IMR-90 (cell line): ENCODE measurements around the gene CYB561D1. TPM values are rescaled to one million over a fixed set of nuclear protein-coding genes. Genes with fewer than 3 reads are reported as not detected.

Experiments
- ATAC-seq: fragments of 200-7000 bp; cut with Tn5 transposase; 2 replicates; pipeline ENCODE4 v1.9.1; 2020; ENCODE audit warnings: low read depth, mild to moderate bottlenecking, moderate library complexity
- BruUV-seq: library from RNA; stranded (reverse); fragments of 400-500 nt; replicated peaks from 2 replicates; lab custom pipeline; 2021; lab: Mats Ljungman, UMichigan
- CTCF ChIA-PET: fragments of 300-600 bp; formaldehyde crosslinking; extraction: SDS; loops from one replicate; lab custom pipeline; 2021; ENCODE audit warnings: antibody characterized with exemption; lab: Yijun Ruan, JAX
- POLR2A ChIA-PET: fragments of 300-600 bp; sonication (Branson Sonifier 250); formaldehyde crosslinking; loops from one replicate; lab custom pipeline; 2022; ENCODE audit warnings: antibody characterized with exemption; ENCODE audit not compliant: unreplicated experiment; lab: Charles Lee
- DNase-seq: peaks from one replicate; pipeline ENCODE4 v3.0.0; 2013
- H2AFZ ChIP-seq: replicated peaks from 2 replicates; pipeline ENCODE3; 2013; ENCODE audit warnings: low read length, mild to moderate bottlenecking; ENCODE audit not compliant: poor library complexity
- H2AK5ac ChIP-seq: 2 replicates; pipeline ENCODE4 v1.6.1; 2013; ENCODE audit warnings: low read depth, low read length, inconsistent platforms
- H2AK9ac ChIP-seq: replicated peaks from 2 replicates; pipeline ENCODE3; 2013; ENCODE audit warnings: mild to moderate bottlenecking, low read depth, low read length, moderate library complexity; ENCODE audit not compliant: poor library complexity
- H2BK120ac ChIP-seq: 2 replicates; pipeline ENCODE4 v1.6.1; 2013; ENCODE audit warnings: low read depth, low read length, inconsistent platforms
- H2BK15ac ChIP-seq: 3 replicates; pipeline ENCODE4 v1.6.1; 2013; ENCODE audit warnings: low read depth, low read length, inconsistent platforms
- H2BK20ac ChIP-seq: 2 replicates; pipeline ENCODE4 v1.6.1; 2013; ENCODE audit warnings: low read depth, mild to moderate bottlenecking, inconsistent platforms, low read length, moderate library complexity
- H2BK5ac ChIP-seq: 2 replicates; pipeline ENCODE4 v1.6.1; 2013; ENCODE audit warnings: mild to moderate bottlenecking, low read depth, low read length, inconsistent platforms; ENCODE audit not compliant: poor library complexity, severe bottlenecking
- H3K14ac ChIP-seq: replicated peaks from 2 replicates; pipeline ENCODE4 v1.6.1; 2013; ENCODE audit warnings: low read depth, low read length, inconsistent platforms
- H3K18ac ChIP-seq: 2 replicates; pipeline ENCODE4 v1.6.1; 2013; ENCODE audit warnings: low read depth, low read length, control low read depth
- H3K23ac ChIP-seq: 2 replicates; pipeline ENCODE4 v1.6.1; 2013; ENCODE audit warnings: low read depth, low read length, inconsistent platforms
- H3K27ac ChIP-seq: 2 replicates; pipeline ENCODE4 v1.5.1; 2013; ENCODE audit warnings: mild to moderate bottlenecking, control low read depth, low read length; ENCODE audit not compliant: insufficient read depth
- H3K27me3 ChIP-seq: 2 replicates; pipeline ENCODE4 v1.6.1; 2013; ENCODE audit warnings: low read length; ENCODE audit not compliant: control insufficient read depth, insufficient read depth
- H3K36me3 ChIP-seq: 2 replicates; pipeline ENCODE4 v1.6.1; 2013; ENCODE audit warnings: low read length, mixed read lengths; ENCODE audit not compliant: control insufficient read depth, insufficient read depth
- H3K4ac ChIP-seq: 2 replicates; pipeline ENCODE4 v1.6.1; 2013; ENCODE audit warnings: low read depth, low read length, inconsistent platforms
- H3K4me1 ChIP-seq: 2 replicates; pipeline ENCODE4 v1.6.1; 2013; ENCODE audit warnings: low read length, mixed read lengths; ENCODE audit not compliant: control insufficient read depth, insufficient read depth
- H3K4me2 ChIP-seq: 2 replicates; pipeline ENCODE4 v1.6.1; 2013; ENCODE audit warnings: low read depth, mild to moderate bottlenecking, control low read depth, low read length, moderate library complexity
- H3K4me3 ChIP-seq: 2 replicates; pipeline ENCODE4 v1.5.1; 2013; ENCODE audit warnings: low read depth, mild to moderate bottlenecking, control low read depth, low read length, moderate library complexity; ENCODE audit not compliant: insufficient read depth
- H3K56ac ChIP-seq: 2 replicates; pipeline ENCODE4 v1.6.1; 2013; ENCODE audit warnings: low read length, inconsistent platforms; ENCODE audit not compliant: insufficient read depth; ENCODE audit errors: extremely low read depth
- H3K79me1 ChIP-seq, 2 experiments: 2 replicates each; pipeline ENCODE4 v1.6.1; 2013; ENCODE audit warnings: low read length in 2 of 2, inconsistent platforms in 1 of 2, low read depth in 1 of 2
- H3K9ac ChIP-seq: 2 replicates; pipeline ENCODE4 v1.6.1; 2013; ENCODE audit warnings: low read depth, low read length, control low read depth
- H3K9me1 ChIP-seq: 2 replicates; pipeline ENCODE4 v1.6.1; 2013; ENCODE audit warnings: low read length, inconsistent platforms; ENCODE audit not compliant: insufficient read depth
- H3K9me3 ChIP-seq: 2 replicates; pipeline ENCODE4 v1.6.1; 2013; ENCODE audit warnings: low read length; ENCODE audit not compliant: control insufficient read depth, insufficient read depth
- H4K20me1 ChIP-seq: 2 replicates; pipeline ENCODE4 v1.6.1; 2013; ENCODE audit warnings: low read length, inconsistent platforms; ENCODE audit not compliant: insufficient read depth
- H4K5ac ChIP-seq: 2 replicates; pipeline ENCODE4 v1.6.1; 2013; ENCODE audit warnings: mild to moderate bottlenecking, low read depth, low read length, control low read depth
- H4K8ac ChIP-seq, 2 experiments: 2 replicates each; pipeline ENCODE4 v1.6.1; 2013; ENCODE audit warnings: low read depth in 2 of 2, low read length in 2 of 2, control low read depth in 1 of 2, inconsistent platforms in 1 of 2
- H4K91ac ChIP-seq: 2 replicates; pipeline ENCODE4 v1.6.1; 2013; ENCODE audit warnings: low read depth, low read length, inconsistent platforms; ENCODE audit not compliant: insufficient read depth
- CTCF ChIP-seq: conservative IDR thresholded peaks from 2 replicates; pipeline ENCODE4 v1.5.1; 2012; ENCODE audit warnings: mild to moderate bottlenecking, low read depth, low read length, improper control_type of control experiment
- ELK1 ChIP-seq: fragments of 150-350 bp; IDR thresholded peaks from 2 replicates; pipeline ENCODE4 v1.6.1; 2016; ENCODE audit warnings: low read depth, mild to moderate bottlenecking, low read length, moderate library complexity, borderline replicate concordance
- FOS ChIP-seq: fragments of 150-350 bp; IDR thresholded peaks from 2 replicates; pipeline ENCODE4 v1.6.1; 2016; ENCODE audit warnings: low read depth, low read length
- MAZ ChIP-seq: IDR thresholded peaks from 2 replicates; pipeline ENCODE4 v1.6.1; 2012; ENCODE audit warnings: low read depth, mild to moderate bottlenecking, low read length, improper control_type of control experiment, moderate library complexity, borderline replicate concordance
- POLR2A ChIP-seq: IDR thresholded peaks from 2 replicates; pipeline ENCODE4 v1.6.1; 2012; ENCODE audit warnings: mild to moderate bottlenecking, low read depth, low read length
- RAD21 ChIP-seq: IDR thresholded peaks from 2 replicates; pipeline ENCODE4 v1.6.1; 2012; ENCODE audit warnings: low read length, improper control_type of control experiment
- SMC3 ChIP-seq: fragments of 150-350 bp; IDR thresholded peaks from 2 replicates; pipeline ENCODE4 v1.6.1; 2016; ENCODE audit warnings: low read depth, mild to moderate bottlenecking, antibody characterized with exemption, low read length, moderate library complexity
- WGBS, 2 experiments: methylation state at CpG; one replicate each; pipeline versions ENCODE4 v1.1.5 to v1.1.7; 2013; ENCODE audit warnings: missing lambda C conversion rate in 2 of 2; ENCODE audit not compliant: insufficient read length in 1 of 2; ENCODE audit errors: extremely low coverage in 2 of 2; 5-methylcytosine and 5-hydroxymethylcytosine counted together
- dilution Hi-C: fragments of 300-500 bp; cut with HindIII; formaldehyde crosslinking; loops from one replicate; pipeline ENCODE4 v1.14.3; 2018; ENCODE audit warnings: low sequenced_read_pairs; ENCODE audit not compliant: unreplicated experiment
- in situ Hi-C: fragments of 300-500 bp; cut with MboI; formaldehyde crosslinking; loops from 3 replicates; pipeline ENCODE4 v1.14.3; 2019; ENCODE audit warnings: low sequenced_read_pairs, inconsistent platforms, mixed read lengths
- intact Hi-C: fragments of 100-400 bp; cut with micrococcal nuclease; formaldehyde crosslinking; loops from 2 replicates; pipeline ENCODE4 v1.10.0; 2022
- polyA plus RNA-seq, 3 experiments: library from polyadenylated mRNA; depleted of rRNA; stranded (reverse); fragments of >200 nt; gene quantifications; 2 replicates each; pipeline ENCODE4 v1.2.3, GENCODE V29; 2012; ENCODE audit warnings: low replicate concordance in 1 of 3
- total RNA-seq: library from RNA; depleted of rRNA; stranded (reverse); fragments of >200 nt; gene quantifications from 2 replicates; pipeline ENCODE4 v1.2.3, GENCODE V29; 2012

Gene CYB561D1
- total and polyA plus RNA-seq, 2 of the 4 experiments (the other 2 are of a cell fraction): 5.7 to 8.1 TPM

GRCh38 chr1:109546311-109547109, 52.6 kb downstream of the CYB561D1 start:
- CTCF ChIA-PET: interaction anchor here (0.6 to 2.4 kb wide), 14 partner anchors 9 to 438 kb away, joined by 3 to 30 read pairs (median 4); partner anchors contain the start of genes AHCYL1, AMPD2 and GNAT2
- WGBS, 2 experiments: no CpG with 5 or more reads among the region's 5 CpGs
- H2BK5ac ChIP-seq: peak overlapping the region; percentile 92
- peak overlapping the region; percentile 55 for H4K91ac ChIP-seq
- BruUV-seq: no TSS peak
- peak overlapping the region; percentile 98 for H4K5ac ChIP-seq
- intact Hi-C loops (loop anchor here (1.0 to 5.0 kb wide), 5 partner anchors 94 to 456 kb away; partner anchors contain the start of genes AHCYL1 and CSF1), in situ Hi-C loops (loop anchor here (5.0 kb wide), 3 partner anchors 76 to 441 kb away; no protein-coding TSS in a partner anchor), dilution Hi-C loops (no loop called here)
- peak overlapping the region; percentile 66 to 95 for H4K8ac ChIP-seq
- peak overlapping the region; percentile 62; the same call in 1 of the 2 replicates for H3K27ac ChIP-seq
- H3K9ac ChIP-seq: peak overlapping the region; percentile 87
- H3K9me1 ChIP-seq: no peaks in the 10 kb centered on the region
- H3K56ac ChIP-seq: peak overlapping the region; percentile 64
- H2BK120ac ChIP-seq: peak overlapping the region; percentile 29; the same call in 1 of the 2 replicates
- H2AK9ac ChIP-seq: peak overlapping the region; percentile 59
- peak overlapping the region; percentile 67 for H2AFZ ChIP-seq
- H3K9me3 ChIP-seq: no peaks in the 10 kb centered on the region
- H3K4me1 ChIP-seq: peaks cover 4% of the 10 kb centered on the region
- peak overlapping the region; percentile 49; the same call in 1 of the 2 replicates for H3K18ac ChIP-seq
- peak overlapping the region; percentile 77 for H3K14ac ChIP-seq
- POLR2A ChIA-PET: no interaction called here
- peak overlapping the region; percentile 12; the same call in 1 of the 2 replicates for H3K4me3 ChIP-seq
- peaks cover 24% of the 10 kb centered on the region; the same call in 1 of the 2 replicates for H4K20me1 ChIP-seq
- H3K23ac ChIP-seq: peak overlapping the region; percentile 95
- peak overlapping the region; percentile 72 for H3K4ac ChIP-seq
- H2BK20ac ChIP-seq: peak overlapping the region; percentile 44; the same call in 1 of the 2 replicates
- peaks cover 4% of the 10 kb centered on the region; the same call in 1 of the 2 replicates for H3K27me3 ChIP-seq
- peak overlapping the region; percentile 32 for H2BK15ac ChIP-seq
- H2AK5ac ChIP-seq: peak overlapping the region; percentile 78; the same call in 1 of the 2 replicates
- ATAC-seq (peak; percentile 68), DNase-seq (peak; percentile 86)
- H3K4me2 ChIP-seq: peak overlapping the region; percentile 97
- H3K79me1 ChIP-seq: peaks cover 10 to 21% of the 10 kb centered on the region in 2 experiments
- no peaks in the 10 kb centered on the region for H3K36me3 ChIP-seq
- TF ChIP-seq ELK1 (no peak), POLR2A (0 out of 2 replicates have a peak, but pooled peaks have one; percentile 27), FOS (no peak), MAZ (peak; percentile 83), CTCF (peak; percentile 95), SMC3 (peak; percentile 92), RAD21 (peak; percentile 96)
